Measurements from ENCODE around the gene ATG4D. TPM values are rescaled to one million over a fixed set of nuclear protein-coding genes. Genes with fewer than 3 reads are reported as not detected.

Gene ATG4D
- total RNA-seq = 28.7 and 30.9 TPM in 2 replicates
- long read RNA-seq = 0 reads

DNA sequence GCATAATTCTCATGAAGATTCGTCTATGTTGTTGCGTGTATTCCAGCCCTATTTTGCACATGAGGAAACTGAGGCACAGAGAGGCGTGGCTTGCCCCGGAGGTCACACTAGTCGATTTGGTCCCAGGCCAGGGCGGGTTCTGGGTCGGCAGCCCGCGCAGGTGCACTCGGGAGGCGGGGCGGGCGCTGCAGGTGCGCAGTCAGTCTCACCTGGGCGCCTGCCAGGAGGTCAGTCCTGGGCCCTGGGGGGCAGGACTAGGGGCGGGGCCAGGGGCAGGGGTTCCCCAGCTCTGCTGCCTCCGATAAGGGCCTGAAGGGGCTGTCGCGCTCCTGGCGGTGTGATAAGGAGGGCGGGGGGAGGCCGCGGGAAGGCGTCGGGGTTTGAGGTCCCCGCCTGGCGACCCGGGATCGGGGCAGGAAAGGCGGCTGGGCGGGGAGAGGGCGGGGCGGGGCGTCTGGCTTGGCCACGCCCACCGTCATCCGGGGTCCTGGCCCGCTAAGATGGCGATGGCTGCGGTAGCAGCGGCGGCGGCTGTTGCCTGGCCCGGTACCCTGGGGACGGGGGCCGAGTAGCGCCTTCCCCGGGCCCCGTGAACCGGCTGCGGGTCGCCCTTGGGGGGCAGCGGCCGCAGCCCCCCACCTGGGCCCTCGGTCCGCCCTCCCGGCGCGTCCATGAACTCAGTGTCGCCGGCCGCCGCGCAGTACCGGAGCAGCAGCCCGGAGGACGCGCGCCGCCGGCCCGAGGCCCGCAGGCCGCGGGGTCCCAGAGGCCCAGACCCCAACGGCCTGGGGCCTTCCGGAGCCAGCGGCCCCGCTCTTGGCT, at the start of gene ATG4D:
TSS of gene ATG4D (plus strand) at position 485 of the 822 bp plus-strand sequence. CDS start at position 672, 187 bp downstream.
- TF ChIP-seq, protein P1, sequence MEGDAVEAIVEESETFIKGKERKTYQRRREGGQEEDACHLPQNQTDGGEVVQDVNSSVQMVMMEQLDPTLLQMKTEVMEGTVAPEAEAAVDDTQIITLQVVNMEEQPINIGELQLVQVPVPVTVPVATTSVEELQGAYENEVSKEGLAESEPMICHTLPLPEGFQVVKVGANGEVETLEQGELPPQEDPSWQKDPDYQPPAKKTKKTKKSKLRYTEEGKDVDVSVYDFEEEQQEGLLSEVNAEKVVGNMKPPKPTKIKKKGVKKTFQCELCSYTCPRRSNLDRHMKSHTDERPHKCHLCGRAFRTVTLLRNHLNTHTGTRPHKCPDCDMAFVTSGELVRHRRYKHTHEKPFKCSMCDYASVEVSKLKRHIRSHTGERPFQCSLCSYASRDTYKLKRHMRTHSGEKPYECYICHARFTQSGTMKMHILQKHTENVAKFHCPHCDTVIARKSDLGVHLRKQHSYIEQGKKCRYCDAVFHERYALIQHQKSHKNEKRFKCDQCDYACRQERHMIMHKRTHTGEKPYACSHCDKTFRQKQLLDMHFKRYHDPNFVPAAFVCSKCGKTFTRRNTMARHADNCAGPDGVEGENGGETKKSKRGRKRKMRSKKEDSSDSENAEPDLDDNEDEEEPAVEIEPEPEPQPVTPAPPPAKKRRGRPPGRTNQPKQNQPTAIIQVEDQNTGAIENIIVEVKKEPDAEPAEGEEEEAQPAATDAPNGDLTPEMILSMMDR (IDR thresholded peaks at IDR 0.05) = no peak
- peaks cover 2% of the 10 kb centered on the region for H3K36me3 Mint-ChIP-seq (ENCODE audit: unreplicated experiment)
- H3K27me3 Mint-ChIP-seq (ENCODE audit: unreplicated experiment) = no peaks in the 10 kb centered on the region
- peaks cover 12% of the 10 kb centered on the region for H3K4me1 Mint-ChIP-seq (ENCODE audit: unreplicated experiment)
- DNase-seq (ENCODE audit: extremely low spot score, unreplicated experiment) = peak; percentile 92
- no peaks in the 10 kb centered on the region for H3K9me3 Mint-ChIP-seq (ENCODE audit: unreplicated experiment)
- peak within 1 kb of the TSS; percentile 82 for H3K4me3 Mint-ChIP-seq (ENCODE audit: unreplicated experiment)
- H3K27ac Mint-ChIP-seq (ENCODE audit: unreplicated experiment) = peak within 1 kb of the TSS; percentile 71

DNA sequence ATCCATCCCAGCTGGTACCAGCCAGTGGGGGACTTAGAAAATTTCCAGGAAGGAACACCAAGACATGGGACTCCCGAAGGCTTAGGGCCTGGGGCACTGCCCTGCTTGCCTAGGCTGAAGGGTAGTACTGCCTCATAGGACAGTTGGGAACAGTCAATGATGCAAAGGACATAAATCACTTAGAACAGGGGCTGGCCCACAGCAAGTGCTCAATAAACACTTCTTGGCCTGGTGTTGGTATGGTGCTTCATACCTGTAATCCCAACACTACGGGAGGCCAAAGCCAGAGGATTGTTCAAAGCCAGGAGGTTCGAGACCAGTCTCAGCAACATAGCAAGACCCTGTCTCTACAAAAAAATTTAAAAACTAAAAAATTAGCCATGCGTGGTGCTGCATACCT, 46.3 kb upstream of the ATG4D start:
- DNase-seq (ENCODE audit: extremely low spot score, unreplicated experiment) = no peak
- Mint-ChIP-seq H3K27ac (ENCODE audit: unreplicated experiment) (peak overlapping the region; percentile 12), H3K4me1 (ENCODE audit: unreplicated experiment) (peaks cover 19% of the 10 kb centered on the region), H3K4me3 (ENCODE audit: unreplicated experiment) (no peak overlapping the region), H3K36me3 (ENCODE audit: unreplicated experiment) (peaks cover 14% of the 10 kb centered on the region), H3K27me3 (ENCODE audit: unreplicated experiment) (no peaks in the 10 kb centered on the region), H3K9me3 (ENCODE audit: unreplicated experiment) (no peaks in the 10 kb centered on the region)
- TF ChIP-seq, protein P1 (IDR thresholded peaks at IDR 0.05) = no peak

GRCh38 chr19:10499550-10500246, 44.0 kb upstream of the ATG4D start:
- TF ChIP-seq, protein P1 (IDR thresholded peaks at IDR 0.05) = no peak
- no peaks in the 10 kb centered on the region for H3K27me3 Mint-ChIP-seq (ENCODE audit: unreplicated experiment)
- peaks cover 14% of the 10 kb centered on the region for H3K36me3 Mint-ChIP-seq (ENCODE audit: unreplicated experiment)
- peaks cover 23% of the 10 kb centered on the region for H3K4me1 Mint-ChIP-seq (ENCODE audit: unreplicated experiment)
- DNase-seq (ENCODE audit: extremely low spot score, unreplicated experiment) = no peak
- H3K27ac Mint-ChIP-seq (ENCODE audit: unreplicated experiment) = no peak overlapping the region
- no peak overlapping the region for H3K4me3 Mint-ChIP-seq (ENCODE audit: unreplicated experiment)
- no peaks in the 10 kb centered on the region for H3K9me3 Mint-ChIP-seq (ENCODE audit: unreplicated experiment)

GRCh38 chr19:10500247-10500592, 43.5 kb upstream of the ATG4D start:
- no peak for DNase-seq (ENCODE audit: extremely low spot score, unreplicated experiment)
- H3K27me3 Mint-ChIP-seq (ENCODE audit: unreplicated experiment) = no peaks in the 10 kb centered on the region
- peak overlapping the region; percentile 48 for H3K4me3 Mint-ChIP-seq (ENCODE audit: unreplicated experiment)
- H3K27ac Mint-ChIP-seq (ENCODE audit: unreplicated experiment) = peak overlapping the region; percentile 70
- H3K36me3 Mint-ChIP-seq (ENCODE audit: unreplicated experiment) = peaks cover 14% of the 10 kb centered on the region
- H3K9me3 Mint-ChIP-seq (ENCODE audit: unreplicated experiment) = no peaks in the 10 kb centered on the region
- H3K4me1 Mint-ChIP-seq (ENCODE audit: unreplicated experiment) = peaks cover 23% of the 10 kb centered on the region
- TF ChIP-seq, protein P1 (IDR thresholded peaks at IDR 0.05) = no peak

DNA sequence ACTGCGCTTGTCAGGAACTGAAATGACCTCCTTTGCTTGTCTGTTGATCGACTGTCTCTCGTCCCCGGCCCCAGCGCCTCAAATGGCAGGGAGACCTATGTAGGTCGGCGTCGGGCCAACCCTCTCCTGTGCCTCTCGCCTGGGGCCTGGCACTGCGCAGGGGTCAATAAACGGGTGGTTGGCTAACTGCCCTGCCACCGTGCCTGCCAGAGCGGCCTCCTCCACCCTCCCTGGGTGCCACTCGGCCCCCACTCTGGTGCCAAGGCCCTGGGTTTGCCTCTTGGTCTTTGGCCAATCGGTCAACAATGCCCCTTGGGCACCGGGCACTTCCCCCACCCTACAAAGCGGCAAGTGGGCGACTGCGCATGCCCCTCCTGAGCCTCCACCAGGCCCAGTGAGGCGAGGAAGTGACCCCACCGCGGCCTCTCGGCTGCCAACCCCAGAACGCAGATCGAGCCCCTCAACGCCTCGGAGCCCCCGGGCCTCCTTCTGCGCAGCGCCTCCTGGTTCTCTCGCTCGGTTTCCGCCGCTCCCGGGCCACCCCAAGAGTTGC, 41.7 kb upstream of the ATG4D start:
- H3K4me3 Mint-ChIP-seq (ENCODE audit: unreplicated experiment) = peak overlapping the region; percentile 88
- peaks cover 25% of the 10 kb centered on the region for H3K4me1 Mint-ChIP-seq (ENCODE audit: unreplicated experiment)
- peak overlapping the region; percentile 91 for H3K27ac Mint-ChIP-seq (ENCODE audit: unreplicated experiment)

More for the DNA sequence above, 41.7 kb upstream of the ATG4D start:
- TF ChIP-seq, protein P1 (IDR thresholded peaks at IDR 0.05) = no peak
- no peaks in the 10 kb centered on the region for H3K9me3 Mint-ChIP-seq (ENCODE audit: unreplicated experiment)
- peaks cover 12% of the 10 kb centered on the region for H3K36me3 Mint-ChIP-seq (ENCODE audit: unreplicated experiment)
- no peaks in the 10 kb centered on the region for H3K27me3 Mint-ChIP-seq (ENCODE audit: unreplicated experiment)
- peak; percentile 89 for DNase-seq (ENCODE audit: extremely low spot score, unreplicated experiment)

Measured in osteocyte (in vitro differentiated cells).